Right atrium auricular region (tissue), 2 donors: ENCODE results near the gene PVALEF. TPM values are rescaled to one million over a fixed set of nuclear protein-coding genes. Genes with fewer than 3 reads are reported as not detected.

ENCODE experiments used
- DNase-seq: peaks from one replicate; pipeline ENCODE4 v3.0.0-alpha.2; 2019; ENCODE audit warnings: low spot score
- H3K27ac ChIP-seq, 2 donors: fragments of 200-600 bp; sonication (generic); 1 replicate in 1 of 2; 2 replicates in 1 of 2; pipeline ENCODE4 v1.5.1; 2016 to 2019
- H3K27me3 ChIP-seq, 2 donors: fragments of 200-600 bp; sonication (generic); one replicate each; pipeline versions ENCODE4 v1.5.1 to v1.6.0; 2017 to 2019
- H3K36me3 ChIP-seq: fragments of 200-600 bp; sonication (generic); one replicate; pipeline ENCODE4 v1.5.1; 2016
- H3K4me1 ChIP-seq, 2 donors: fragments of 200-600 bp; sonication (generic); one replicate each; pipeline versions ENCODE4 v1.5.1 to v1.6.0; 2017 to 2019
- H3K4me3 ChIP-seq, 2 donors: fragments of 200-600 bp; sonication (generic); 1 replicate in 1 of 2; 2 replicates in 1 of 2; pipeline ENCODE4 v1.5.1; 2017 to 2019; ENCODE audit warnings: mild to moderate bottlenecking in 1 of 2, moderate library complexity in 1 of 2
- H3K9me3 ChIP-seq, 2 donors: fragments of 200-600 bp; sonication (generic); one replicate each; pipeline ENCODE4 v1.5.1; 2019
- total RNA-seq, 2 donors: library from RNA; depleted of rRNA; stranded (reverse); fragments of >200 nt; gene quantifications; one replicate each; pipeline ENCODE4 v1.1.0, GENCODE V29; 2016
- TF ChIP-seq, protein P1 (sequence below), 2 donors: fragments of 200-600 bp; sonication (generic); IDR thresholded peaks; one replicate each; pipeline ENCODE4 v1.5.1; 2019; ENCODE audit warnings: antibody characterized with exemption in 2 of 2

PVALEF gene
- total RNA-seq, 2 donors from 2014 or later, result not detected

DNA sequence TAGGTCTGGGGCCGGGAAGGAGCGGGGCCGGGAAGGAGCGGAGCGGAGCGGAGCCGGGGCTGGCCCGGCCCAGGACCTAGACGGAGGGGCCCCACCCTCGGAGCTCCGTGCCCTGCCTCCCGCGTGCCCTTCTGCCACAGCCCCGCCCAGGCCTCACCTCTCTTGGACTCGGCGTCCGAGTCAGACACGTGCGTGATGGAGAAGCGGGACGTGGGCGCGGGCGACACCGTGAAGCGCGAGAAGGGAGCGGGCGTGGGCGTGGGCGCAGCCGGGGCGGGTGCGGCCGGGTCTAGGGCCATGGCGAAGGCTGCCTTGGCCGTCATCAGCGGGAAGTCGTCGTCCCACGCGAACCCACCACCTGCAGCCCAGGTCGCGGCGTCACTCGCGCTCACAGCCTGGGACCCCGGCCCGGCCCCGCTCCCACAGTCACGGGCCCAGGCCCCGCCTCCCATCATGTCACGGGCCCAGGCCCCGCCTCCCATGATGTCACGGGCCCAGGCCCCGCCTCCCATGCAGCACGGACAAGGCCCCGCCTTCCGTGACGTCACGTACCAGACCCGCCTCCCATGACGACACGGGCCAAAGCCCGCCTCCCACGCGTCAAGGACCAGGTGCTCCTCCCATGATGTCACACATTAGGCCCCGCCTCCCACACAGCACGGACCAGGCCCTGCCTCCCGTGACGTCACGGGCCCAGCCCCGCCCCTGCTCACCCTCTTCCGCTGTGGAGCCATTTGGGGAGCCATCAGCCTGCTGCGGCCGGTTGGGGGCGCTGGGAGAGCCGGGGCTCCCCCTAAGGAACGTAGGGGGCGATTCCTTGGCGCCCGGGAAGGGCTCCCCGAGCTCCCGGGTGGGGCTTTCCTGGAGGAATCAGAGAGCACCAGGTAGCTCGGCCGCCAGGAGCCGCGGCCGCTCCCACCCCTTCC, 45.8 kb upstream of the PVALEF start:
- TF ChIP-seq, protein P1, sequence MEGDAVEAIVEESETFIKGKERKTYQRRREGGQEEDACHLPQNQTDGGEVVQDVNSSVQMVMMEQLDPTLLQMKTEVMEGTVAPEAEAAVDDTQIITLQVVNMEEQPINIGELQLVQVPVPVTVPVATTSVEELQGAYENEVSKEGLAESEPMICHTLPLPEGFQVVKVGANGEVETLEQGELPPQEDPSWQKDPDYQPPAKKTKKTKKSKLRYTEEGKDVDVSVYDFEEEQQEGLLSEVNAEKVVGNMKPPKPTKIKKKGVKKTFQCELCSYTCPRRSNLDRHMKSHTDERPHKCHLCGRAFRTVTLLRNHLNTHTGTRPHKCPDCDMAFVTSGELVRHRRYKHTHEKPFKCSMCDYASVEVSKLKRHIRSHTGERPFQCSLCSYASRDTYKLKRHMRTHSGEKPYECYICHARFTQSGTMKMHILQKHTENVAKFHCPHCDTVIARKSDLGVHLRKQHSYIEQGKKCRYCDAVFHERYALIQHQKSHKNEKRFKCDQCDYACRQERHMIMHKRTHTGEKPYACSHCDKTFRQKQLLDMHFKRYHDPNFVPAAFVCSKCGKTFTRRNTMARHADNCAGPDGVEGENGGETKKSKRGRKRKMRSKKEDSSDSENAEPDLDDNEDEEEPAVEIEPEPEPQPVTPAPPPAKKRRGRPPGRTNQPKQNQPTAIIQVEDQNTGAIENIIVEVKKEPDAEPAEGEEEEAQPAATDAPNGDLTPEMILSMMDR (IDR thresholded peaks at IDR 0.05), result no peak
- Histone ChIP-seq H3K27me3 (no peaks in the 10 kb centered on the region), H3K27ac (peak overlapping the region in 1 of 2 donors; percentile 46), H3K9me3 (no peaks in the 10 kb centered on the region), H3K4me1 (peaks cover 0 to 16% of the 10 kb centered on the region in 2 donors), H3K36me3 (peaks cover 9% of the 10 kb centered on the region), H3K4me3 (peak overlapping the region in 1 of 2 donors; percentile 47)
- DNase-seq, result peak; percentile 63

DNA sequence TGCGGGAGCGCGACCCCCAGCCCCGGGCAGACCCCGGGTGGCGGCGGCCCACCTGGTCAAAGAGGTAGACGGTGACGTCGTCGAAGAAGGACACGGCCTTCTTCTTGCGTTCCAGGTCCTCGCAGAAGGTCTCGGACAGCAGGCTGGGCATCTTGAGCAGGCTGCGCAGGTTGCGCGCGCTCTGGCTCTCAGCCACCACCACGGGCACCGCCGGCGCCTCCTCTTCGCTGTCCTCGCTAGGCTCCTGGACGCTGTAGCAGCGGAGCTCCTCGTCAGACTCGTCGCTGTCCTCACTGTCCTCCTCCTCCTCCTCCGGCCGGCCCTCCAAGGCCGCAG, 45.2 kb upstream of the PVALEF start:
- Histone ChIP-seq H3K27ac (peak overlapping the region in 1 of 2 donors; percentile 46), H3K27me3 (no peaks in the 10 kb centered on the region), H3K4me3 (peak overlapping the region in 1 of 2 donors; percentile 47), H3K4me1 (peaks cover 0 to 16% of the 10 kb centered on the region in 2 donors), H3K9me3 (no peaks in the 10 kb centered on the region), H3K36me3 (peaks cover 9% of the 10 kb centered on the region)
- no peak for DNase-seq
- TF ChIP-seq, protein P1 (IDR thresholded peaks at IDR 0.05), result no peak

DNA sequence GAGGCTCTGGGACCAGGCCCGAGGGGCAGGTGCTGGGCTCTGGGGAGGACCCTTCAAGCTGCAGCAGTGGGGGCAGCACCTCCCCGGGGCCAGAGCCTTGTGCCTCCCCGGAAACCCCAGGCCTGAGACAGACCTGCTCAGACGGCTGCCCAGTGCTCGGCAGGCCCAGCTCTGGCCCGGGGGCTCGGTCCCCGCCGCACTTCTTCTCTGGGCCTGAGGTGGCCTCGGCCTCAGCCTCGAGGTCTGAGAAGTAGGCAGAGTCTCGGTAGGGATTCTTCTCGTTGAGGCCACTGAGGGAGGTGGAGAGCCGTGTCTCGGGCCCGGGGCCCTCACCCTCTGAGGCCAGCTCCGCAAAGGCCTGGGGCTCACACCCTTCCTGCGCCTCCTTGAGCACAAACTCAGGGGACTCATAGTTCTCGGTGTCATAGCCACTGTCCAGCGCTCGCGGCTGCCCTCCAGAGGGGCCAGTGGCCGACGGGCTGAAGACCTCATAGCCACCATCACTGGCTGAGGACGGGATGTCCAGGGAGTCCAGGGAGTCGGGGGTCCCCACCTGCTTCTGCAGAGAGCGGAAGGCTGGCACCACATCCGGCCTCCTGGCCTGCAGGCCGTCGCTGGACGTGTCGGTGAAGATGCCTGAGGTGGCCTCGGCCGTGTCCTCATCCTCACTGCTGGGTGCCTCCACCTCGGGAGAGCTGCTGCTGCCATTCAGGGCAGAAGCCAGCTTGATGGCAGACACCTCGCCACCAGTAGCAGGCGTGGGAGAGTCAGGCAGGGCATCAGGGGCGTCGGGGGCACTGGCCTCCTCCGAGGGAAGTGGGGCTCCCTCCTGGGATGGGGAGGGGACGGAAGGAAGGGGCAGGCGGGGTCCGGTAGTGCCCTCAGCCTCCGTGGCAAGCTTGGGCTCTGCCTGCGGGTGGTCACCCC, 44.3 kb upstream of the PVALEF start:
- no peaks in the 10 kb centered on the region for H3K9me3 ChIP-seq
- no peak for DNase-seq
- H3K4me1 ChIP-seq, result peaks cover 0 to 23% of the 10 kb centered on the region in 2 donors
- H3K27me3 ChIP-seq, result no peaks in the 10 kb centered on the region
- TF ChIP-seq, protein P1 (IDR thresholded peaks at IDR 0.05), result no peak
- H3K27ac ChIP-seq, result no peak overlapping the region
- no peak overlapping the region for H3K4me3 ChIP-seq
- H3K36me3 ChIP-seq, result peaks cover 6% of the 10 kb centered on the region

DNA sequence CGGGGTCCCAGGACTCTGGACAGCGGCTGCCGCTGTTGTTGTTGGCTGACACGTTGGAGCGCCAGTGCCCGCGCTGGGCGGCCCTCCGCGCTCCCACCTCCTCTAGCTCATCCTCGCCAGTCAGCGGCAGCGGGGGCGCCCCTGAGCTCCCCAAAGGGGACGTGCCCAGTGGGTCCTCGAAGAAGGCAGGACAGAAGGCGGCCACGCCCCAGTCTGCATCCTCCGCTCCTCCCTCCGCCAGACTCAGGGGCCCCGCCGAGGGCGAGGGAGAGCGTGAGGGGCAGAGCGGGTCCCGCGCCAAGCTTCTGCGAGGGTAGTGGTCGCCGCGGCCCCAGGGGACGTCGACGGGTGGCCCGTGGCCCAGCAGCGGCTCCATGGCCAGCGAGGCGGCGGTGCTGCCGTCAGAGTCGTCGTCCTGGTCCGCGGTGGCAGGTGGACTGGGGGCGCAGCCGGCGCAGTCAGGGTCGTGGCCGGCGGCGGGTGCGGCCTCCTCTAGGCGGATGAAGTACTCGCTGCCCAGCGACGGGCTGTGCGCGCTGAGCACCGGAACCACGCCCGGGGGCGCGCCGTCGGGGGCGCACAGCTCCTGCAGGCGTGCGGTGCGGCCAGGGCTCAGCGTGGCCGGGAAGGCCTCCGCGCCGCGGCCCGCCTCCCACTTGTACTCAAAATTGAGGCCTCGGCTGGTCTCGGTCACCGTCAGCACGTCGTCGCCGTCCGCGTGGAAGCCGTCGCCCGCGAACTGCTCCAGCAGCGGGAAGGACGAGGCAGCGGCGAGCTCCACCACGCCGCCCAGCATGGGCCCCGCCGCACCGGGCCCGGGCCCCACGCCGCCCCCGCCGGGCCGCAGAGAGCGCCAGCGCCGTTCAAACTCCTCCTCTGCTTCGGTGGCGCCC, 43.2 kb upstream of the PVALEF start:
- H3K27me3 ChIP-seq, result no peaks in the 10 kb centered on the region
- TF ChIP-seq, protein P1 (IDR thresholded peaks at IDR 0.05), result no peak
- no peaks in the 10 kb centered on the region for H3K9me3 ChIP-seq
- no peak overlapping the region for H3K4me3 ChIP-seq
- H3K4me1 ChIP-seq, result peaks cover 0 to 27% of the 10 kb centered on the region in 2 donors
- H3K27ac ChIP-seq, result no peak overlapping the region
- H3K36me3 ChIP-seq, result no peaks in the 10 kb centered on the region
- no peak for DNase-seq
